ENCODE data around the gene DDI2. TPM values are rescaled to one million over a fixed set of nuclear protein-coding genes. Genes with fewer than 3 reads are reported as not detected.
"Not testable (repeated sequence)": the region's sequence is repeated elsewhere in the genome, so short reads cannot be mapped to it uniquely, and the experiment has no call there.

The DDI2 gene
- polyA plus RNA-seq, 3 donors = 16.8 to 25.0 (median 24.2) TPM

GRCh38 chr1:15627343-15627988, 10.2 kb downstream of the DDI2 start:
- no peak for DNase-seq

DNA sequence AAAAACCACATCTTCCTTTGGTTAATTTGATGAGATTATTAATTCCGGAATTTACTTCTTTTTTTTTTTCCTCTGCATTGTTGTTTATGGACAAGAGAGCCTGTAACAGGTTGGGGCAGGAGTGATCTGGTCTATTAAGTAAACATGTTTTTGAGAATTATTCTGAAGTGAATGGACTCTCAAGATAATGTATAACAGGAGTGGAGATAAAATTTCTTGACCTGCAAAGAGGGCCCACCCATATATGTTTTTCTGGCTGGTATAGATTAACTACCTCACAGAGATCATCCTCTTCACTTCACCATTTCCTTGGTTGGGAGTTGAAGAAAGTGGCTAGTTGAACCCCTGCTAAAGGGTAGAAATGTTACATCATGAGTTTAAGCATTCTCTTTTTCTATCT, 10.7 kb downstream of the DDI2 start:
- DNase-seq = no peak

- no peak for DNase-seq
Observed at GRCh38 chr1:15633756-15634420, 16.6 kb downstream of the DDI2 start.

DNA sequence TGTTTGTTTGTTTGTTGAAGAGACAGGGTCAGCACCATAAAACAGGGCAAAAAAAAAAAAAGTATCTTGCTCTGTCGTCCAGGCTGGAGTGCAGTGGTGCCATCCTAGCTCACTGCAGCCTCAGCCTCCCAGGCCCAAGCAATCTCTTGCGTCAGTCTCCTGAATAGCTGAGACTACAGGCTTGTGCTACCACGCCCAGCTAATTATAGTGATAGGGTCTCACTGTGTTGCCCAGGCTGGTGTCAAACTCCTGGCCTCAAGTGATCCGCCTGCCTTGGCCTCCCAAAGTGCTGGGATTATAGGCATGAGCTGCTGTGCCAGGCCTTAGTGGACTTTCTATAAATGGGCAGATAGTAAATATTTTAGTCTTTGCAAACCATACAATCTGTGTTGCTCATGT, 19.2 kb downstream of the DDI2 start:
- DNase-seq = no peak

GRCh38 chr1:15637826-15638225, 20.6 kb downstream of the DDI2 start:
- no peak for DNase-seq

DNA sequence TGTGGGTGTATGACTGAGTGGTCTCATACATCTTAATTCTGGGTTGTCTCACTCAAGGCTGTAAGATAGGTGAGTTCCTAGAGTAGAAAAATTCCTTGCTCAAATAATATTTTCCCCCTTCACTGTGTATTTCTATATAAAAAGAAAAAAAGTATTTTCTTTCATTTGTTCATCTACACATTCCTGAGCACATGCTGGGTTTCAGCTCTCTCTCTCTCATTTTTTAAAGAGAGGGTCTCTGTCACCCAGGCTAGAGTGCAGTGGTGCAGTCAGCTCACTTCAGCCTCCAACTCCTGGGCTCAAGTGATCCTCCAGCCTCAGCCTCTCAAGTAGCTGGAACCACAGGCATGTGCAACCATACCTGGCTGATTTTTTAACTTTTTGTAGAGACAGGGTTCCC, 22.0 kb downstream of the DDI2 start:
- no peak for DNase-seq

GRCh38 chr1:15639931-15640330, 22.7 kb downstream of the DDI2 start:
- DNase-seq = no peak

- no peak for DNase-seq
Observed at GRCh38 chr1:15640667-15641066, 23.4 kb downstream of the DDI2 start.

DNA sequence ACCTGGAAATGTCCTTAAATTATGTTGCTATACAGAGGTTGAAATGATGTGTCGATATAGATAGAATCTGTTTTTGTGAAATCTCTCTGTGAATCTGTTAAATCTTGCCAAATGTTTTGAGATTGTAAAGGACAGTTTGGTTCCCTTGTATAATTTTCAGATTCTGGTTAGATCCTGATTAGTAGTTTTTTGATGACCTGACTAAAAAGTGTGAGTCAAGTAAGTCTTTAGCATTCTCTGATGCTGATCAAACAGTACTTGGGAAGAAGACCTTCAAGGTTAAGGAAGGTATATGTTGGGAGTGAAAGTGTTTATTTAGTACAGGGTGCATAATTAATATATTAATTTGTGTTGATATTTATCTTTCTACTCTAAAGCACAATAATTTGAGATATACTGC, 32.7 kb downstream of the DDI2 start:
- no peak for DNase-seq

DNA sequence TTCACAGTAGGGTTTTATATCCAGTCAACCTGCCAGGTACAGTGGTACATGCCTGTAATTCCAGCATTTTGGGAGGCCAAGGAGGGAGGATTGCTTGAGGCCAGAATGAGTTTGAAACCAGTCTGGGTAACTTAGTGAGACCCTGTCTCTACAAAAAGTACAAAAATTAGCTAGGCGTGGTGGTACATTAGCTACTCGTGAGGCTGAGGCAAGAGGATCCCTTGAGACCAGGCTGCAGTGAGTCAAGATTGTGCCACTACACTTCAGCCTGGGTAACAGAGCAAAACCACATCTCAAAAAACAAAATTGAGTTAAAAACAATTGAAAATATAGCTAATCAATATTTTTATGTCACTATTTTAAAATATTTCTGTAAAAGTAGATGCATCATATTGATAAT, 33.2 kb downstream of the DDI2 start:
- no peak for DNase-seq

DNA sequence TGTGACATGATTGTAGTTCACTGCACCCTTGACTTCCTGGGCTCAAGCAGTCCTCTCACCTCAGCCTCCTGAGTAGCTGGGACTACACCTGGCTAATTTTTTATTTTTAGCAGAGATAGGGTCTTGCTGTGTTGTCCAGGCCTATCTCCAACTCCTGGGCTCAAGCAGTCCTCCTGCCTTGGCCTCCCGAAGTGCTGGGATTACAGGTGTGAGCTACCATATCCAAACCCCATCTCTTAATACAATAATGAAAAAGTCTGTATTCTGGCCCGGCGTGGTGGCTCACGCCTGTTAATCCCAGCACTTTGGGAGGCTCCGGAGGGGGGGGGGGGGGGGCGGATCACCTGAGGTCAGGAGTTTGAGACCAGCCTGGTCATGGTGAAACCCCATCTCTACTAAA, 34.9 kb downstream of the DDI2 start:
- not testable (repeated sequence) for DNase-seq

- no peak for DNase-seq
Observed at GRCh38 chr1:15654091-15654690, 36.9 kb downstream of the DDI2 start.

DNA sequence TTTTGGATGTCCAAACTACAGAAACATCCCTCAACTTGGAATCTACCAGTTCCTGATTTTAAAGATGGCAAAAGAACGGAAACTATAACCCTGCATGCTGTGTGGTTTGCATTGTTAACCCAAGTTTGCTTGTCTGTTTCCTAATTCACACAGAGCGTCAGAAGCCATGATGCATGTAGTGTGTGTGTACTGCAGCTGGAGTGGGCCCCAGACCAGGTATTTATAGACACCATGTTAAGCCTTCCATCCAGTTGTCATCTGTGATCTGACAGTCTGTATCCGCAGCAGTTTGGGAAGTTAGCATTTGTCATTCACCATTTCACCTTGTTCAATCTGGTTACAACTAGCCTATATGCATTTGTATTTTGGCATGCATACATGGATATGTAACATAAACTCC, 39.2 kb downstream of the DDI2 start:
- DNase-seq = no peak

GRCh38 chr1:15657021-15657420, 39.8 kb downstream of the DDI2 start:
- DNase-seq = no peak

DNA sequence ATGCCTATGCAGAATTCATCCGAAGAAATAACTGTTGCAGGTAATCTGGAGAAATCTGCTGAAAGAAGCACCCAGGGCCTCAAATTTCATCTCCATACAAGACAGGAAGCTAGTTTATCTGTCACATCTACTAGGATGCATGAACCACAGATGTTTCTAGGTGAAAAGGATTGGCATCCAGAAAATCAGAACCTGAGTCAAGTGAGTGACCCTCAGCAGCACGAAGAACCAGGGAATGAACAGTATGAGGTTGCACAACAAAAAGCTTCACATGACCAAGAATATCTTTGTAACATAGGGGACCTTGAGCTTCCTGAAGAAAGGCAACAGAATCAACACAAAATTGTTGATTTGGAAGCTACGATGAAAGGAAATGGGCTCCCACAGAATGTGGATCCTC, 42.9 kb downstream of the DDI2 start:
- DNase-seq = no peak

DNA sequence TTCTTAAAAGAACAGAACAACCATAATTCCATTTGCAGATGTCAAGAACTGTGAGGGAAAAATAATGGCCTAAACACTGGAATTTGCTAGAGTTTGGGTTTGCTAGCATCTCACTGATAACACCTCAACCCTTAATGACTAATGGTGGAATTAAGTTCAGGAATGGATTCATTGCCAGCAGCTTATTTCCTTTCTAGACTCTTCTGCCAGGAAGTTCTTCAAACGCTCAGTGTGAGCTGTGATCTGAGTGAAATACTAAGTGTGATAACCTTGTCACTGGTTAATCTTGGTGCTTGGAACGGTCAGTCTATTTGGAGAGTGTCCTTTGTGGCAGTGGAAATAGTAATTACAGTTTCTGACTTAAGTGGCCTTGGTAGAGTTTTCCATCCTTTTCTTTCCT, 45.2 kb downstream of the DDI2 start:
- DNase-seq = peak; percentile 21

DNA sequence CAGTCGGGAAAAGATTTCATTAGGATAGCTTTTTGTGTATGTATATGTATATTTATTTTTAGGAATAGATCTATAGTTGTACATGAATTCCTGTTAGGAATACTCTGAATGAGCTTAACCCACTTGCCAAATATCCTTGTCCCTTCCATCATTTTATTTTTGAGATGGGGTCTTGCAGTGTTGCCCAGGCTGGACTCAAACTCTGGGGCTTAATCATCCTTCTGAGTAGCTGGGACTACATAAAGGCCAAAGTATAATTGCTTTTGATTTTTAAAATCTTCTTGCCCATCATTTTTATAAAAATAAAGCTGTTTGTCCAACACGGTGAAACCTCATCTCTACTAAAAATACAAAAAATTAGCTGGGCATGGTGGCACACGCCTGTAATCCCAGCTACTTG, 46.7 kb downstream of the DDI2 start:
- no peak for DNase-seq

GRCh38 chr1:15667362-15667761, 50.1 kb downstream of the DDI2 start:
- no peak for DNase-seq

- no peak for DNase-seq
Observed at GRCh38 chr1:15668089-15668754, 51.0 kb downstream of the DDI2 start.

GRCh38 chr1:15669074-15669473, 51.8 kb downstream of the DDI2 start:
- no peak for DNase-seq

DNA sequence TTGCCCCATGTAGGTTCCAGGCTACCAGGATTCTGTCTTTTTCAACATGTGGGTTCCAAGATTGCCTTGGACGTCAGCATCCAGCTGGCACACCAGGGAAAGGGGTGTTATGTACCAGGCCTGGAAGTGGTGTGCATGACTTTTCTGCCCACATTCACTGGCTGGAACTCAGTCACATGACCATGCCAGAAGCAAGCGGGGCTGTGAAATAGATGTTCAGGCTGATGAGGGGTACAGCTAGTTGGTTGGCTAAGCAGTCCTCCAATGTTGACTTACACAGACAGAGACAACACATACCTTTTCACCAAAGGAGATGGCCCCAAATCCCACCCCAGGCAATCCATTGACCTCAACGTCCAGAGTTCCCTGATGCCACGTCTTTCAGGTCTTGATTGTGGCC, 52.6 kb downstream of the DDI2 start:
- no peak for DNase-seq

GRCh38 chr1:15671430-15671829, 54.2 kb downstream of the DDI2 start:
- no peak for DNase-seq

Measured in renal pelvis (tissue), 4 donors.